ENCODE results near the gene CACTIN. TPM values are rescaled to one million over a fixed set of nuclear protein-coding genes. Genes with fewer than 3 reads are reported as not detected.

Gene CACTIN
- total and polyA plus RNA-seq, 2 experiments from 2014 or later: 19.4 to 49.0 TPM

- no peak for DNase-seq (ENCODE audit: low read depth in 1 of 2, low spot score in 1 of 2)
- peaks cover 16% of the 10 kb centered on the region for H3K27me3 ChIP-seq
- TF ChIP-seq CTCF (IDR thresholded peaks at IDR 0.05; ENCODE audit: low read depth, low read length): no peak
- H3K27ac ChIP-seq: no peak overlapping the region
- H3K4me3 ChIP-seq: no peak overlapping the region
- H3K9me3 ChIP-seq (ENCODE audit: low read depth): no peaks in the 10 kb centered on the region
- H3K36me3 ChIP-seq: peaks cover under 1% of the 10 kb centered on the region
- peaks cover 13% of the 10 kb centered on the region for H3K4me1 ChIP-seq (ENCODE audit: low read depth)
These were observed 21.2 kb downstream of the CACTIN start for GRCh38 chr19:3605361-3605760.

DNA sequence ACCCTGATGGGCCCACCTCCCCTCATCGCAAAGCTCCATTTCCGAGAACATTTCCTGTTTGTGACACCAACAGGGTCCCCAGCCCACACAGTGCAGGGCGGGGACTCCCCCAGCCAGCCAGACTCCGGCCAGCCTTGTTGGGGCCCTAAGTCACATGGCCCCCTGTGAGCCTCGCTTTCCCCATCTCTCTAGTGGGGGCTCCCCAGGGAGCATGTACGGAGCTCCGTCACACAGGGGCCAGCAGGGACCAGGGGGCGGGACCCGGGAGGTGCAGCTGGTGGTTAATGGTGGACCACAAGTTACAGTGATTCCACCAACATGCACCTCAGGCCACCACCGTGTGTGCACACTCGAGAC lies 21.6 kb downstream of the CACTIN start:
- no peaks in the 10 kb centered on the region for H3K9me3 ChIP-seq (ENCODE audit: low read depth)
- TF ChIP-seq CTCF (IDR thresholded peaks at IDR 0.05; ENCODE audit: low read depth, low read length): no peak
- peaks cover 16% of the 10 kb centered on the region for H3K27me3 ChIP-seq
- no peaks in the 10 kb centered on the region for H3K36me3 ChIP-seq
- DNase-seq (ENCODE audit: low read depth in 1 of 2, low spot score in 1 of 2): no peak
- H3K27ac ChIP-seq: no peak overlapping the region
- no peak overlapping the region for H3K4me3 ChIP-seq
- H3K4me1 ChIP-seq (ENCODE audit: low read depth): peaks cover 13% of the 10 kb centered on the region

DNA sequence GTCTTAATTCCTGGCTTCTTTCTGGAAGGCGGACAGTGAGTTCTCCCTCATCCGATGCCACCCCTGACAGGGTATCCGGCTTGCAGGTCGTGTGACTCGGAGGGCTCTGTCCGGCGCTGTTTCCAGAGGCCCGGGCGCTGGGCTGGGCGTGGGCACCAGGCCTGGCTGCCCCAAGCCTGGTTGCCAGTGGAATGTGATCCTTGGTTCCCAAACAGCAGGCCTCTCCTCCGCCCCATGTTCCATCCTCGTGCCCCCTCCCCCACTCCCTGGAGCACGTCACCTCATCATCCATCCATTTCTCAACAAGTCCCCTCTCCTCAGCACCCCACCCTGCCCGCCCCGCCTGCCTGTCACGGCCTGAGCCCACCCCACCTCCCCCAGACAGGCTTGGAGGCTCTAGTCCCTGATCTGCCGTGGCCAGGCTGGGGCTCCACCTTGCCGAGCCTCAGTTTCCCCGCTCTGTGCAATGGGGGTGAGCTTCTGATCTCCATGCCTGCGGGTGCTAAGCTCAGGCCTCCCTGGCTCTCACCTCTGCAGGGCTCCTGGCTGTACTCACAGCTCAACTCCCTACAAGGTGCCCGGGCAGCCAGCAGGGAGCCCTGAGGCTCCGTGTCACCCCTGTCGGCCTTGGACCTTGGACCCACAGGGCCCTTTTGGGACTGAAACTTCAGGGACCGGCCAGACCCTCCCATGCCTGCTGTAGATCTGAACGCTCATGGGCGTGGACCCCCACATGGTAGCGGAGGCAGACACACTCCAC lies 22.2 kb downstream of the CACTIN start:
- no peak overlapping the region for H3K4me3 ChIP-seq
- H3K27ac ChIP-seq: no peak overlapping the region
- no peak for TF ChIP-seq CTCF (IDR thresholded peaks at IDR 0.05; ENCODE audit: low read depth, low read length)
- DNase-seq (ENCODE audit: low read depth in 1 of 2, low spot score in 1 of 2): no peak
- peaks cover 16% of the 10 kb centered on the region for H3K27me3 ChIP-seq
- peaks cover 13% of the 10 kb centered on the region for H3K4me1 ChIP-seq (ENCODE audit: low read depth)
- H3K9me3 ChIP-seq (ENCODE audit: low read depth): no peaks in the 10 kb centered on the region
- H3K36me3 ChIP-seq: no peaks in the 10 kb centered on the region

DNA sequence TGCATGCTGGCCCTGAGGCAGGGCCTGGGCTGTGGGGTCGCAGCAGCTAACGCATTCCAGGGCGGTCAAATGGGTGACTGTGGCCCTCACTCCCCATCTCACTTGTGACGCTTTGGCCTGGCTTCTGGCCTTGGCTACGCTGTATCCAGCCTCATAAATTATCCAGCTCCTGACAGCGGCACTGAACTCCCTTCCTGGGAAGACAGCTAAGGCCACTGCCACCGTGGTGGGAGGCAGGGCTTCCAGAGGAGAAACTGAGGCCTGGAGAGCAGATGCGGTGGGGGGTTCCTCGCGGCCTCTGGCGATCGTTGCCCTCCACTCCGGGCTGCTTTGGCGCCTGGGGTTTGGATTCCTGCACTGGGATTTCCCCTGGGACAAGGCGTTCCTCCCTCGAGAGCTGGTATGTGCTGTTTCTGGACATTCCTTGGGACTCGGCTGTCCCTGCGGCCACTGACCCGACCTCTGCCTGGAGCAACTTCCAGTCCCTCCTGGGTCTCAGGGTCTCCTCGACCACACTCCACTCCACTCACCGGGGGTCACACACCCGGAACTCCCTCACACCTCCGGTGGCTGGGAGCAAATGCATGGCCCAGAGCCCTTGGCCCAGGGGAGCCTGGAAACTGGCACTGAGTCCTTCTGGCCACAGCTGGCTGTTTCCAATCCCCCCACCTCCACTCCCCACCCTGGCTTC lies 23.3 kb downstream of the CACTIN start:
- no peak for DNase-seq (ENCODE audit: low read depth in 1 of 2, low spot score in 1 of 2)
- Histone ChIP-seq H3K4me3 (no peak overlapping the region), H3K36me3 (no peaks in the 10 kb centered on the region), H3K9me3 (ENCODE audit: low read depth) (no peaks in the 10 kb centered on the region), H3K27ac (no peak overlapping the region), H3K27me3 (peaks cover 16% of the 10 kb centered on the region), H3K4me1 (ENCODE audit: low read depth) (peaks cover 5% of the 10 kb centered on the region)
- no peak for TF ChIP-seq CTCF (IDR thresholded peaks at IDR 0.05; ENCODE audit: low read depth, low read length)

GRCh38 chr19:3601021-3601420 lies 25.6 kb downstream of the CACTIN start:
- H3K9me3 ChIP-seq (ENCODE audit: low read depth): no peaks in the 10 kb centered on the region
- no peak overlapping the region for H3K27ac ChIP-seq
- no peak for TF ChIP-seq CTCF (IDR thresholded peaks at IDR 0.05; ENCODE audit: low read depth, low read length)
- peaks cover 8% of the 10 kb centered on the region for H3K27me3 ChIP-seq
- H3K4me1 ChIP-seq (ENCODE audit: low read depth): no peaks in the 10 kb centered on the region
- no peak overlapping the region for H3K4me3 ChIP-seq
- no peaks in the 10 kb centered on the region for H3K36me3 ChIP-seq
- no peak for DNase-seq (ENCODE audit: low read depth in 1 of 2, low spot score in 1 of 2)

Measured in cardiac muscle cell (in vitro differentiated cells and primary cell).